Stimulated activated CD4-positive, alpha-beta T cell treated with anti-CD3 and anti-CD28 coated beads, Interleukin-15, amount 100 ng/mL, for 1 hour (primary cell): ENCODE results near the gene KLHDC7A.
"Not testable (repeated sequence)": the region's sequence is repeated elsewhere in the genome, so short reads cannot be mapped to it uniquely, and the experiment has no call there.

ENCODE experiments used
- DNase-seq, 2 donors: peaks; one replicate each; pipeline ENCODE4 v3.0.0-alpha.2; 2020; ENCODE audit warnings: low read depth in 1 of 2, low spot score in 1 of 2

Gene KLHDC7A

DNA sequence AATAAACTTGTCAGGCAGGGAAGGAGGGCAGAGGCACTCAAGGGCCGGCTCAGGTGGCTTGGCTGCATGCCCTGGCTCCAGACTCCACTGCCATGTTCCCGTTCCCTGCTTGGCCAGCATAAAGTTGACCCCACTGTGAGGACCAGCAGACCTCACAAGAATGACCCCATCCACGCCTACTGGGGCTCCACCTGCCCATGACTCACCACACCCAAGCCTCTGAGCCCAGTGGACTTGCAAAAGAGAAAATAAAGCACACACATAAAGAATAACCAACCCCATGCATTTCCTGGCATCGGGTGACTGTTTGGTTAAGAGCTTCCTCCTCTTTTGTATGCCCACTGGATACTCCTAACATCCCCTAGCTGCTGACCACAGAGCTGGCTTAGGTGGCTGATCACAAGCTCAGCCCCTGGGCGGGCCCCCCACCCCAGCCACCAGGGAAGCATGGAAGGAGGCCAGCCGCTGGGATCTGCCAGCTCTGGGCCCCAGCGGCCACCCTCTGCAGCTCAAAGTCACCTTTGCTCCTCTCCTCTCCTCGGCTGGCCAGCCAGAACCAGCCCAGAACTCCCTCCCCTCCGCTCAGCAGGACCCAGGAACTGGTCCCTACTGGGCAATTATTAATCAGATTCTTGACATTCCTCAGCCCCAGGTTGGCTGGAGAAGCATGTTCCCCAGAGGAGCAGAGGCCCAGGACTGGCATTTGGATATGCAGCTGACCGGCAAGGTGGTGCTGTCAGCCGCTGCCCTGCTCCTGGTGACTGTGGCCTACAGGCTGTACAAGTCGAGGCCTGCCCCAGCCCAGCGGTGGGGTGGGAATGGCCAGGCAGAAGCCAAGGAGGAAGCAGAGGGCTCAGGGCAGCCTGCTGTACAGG, at the start of gene KLHDC7A:
Gene KLHDC7A, plus strand, starts transcription at position 616 of the 875 bp plus-strand sequence. Its CDS starts 52 bp downstream, at position 668.
- no peak for DNase-seq

DNA sequence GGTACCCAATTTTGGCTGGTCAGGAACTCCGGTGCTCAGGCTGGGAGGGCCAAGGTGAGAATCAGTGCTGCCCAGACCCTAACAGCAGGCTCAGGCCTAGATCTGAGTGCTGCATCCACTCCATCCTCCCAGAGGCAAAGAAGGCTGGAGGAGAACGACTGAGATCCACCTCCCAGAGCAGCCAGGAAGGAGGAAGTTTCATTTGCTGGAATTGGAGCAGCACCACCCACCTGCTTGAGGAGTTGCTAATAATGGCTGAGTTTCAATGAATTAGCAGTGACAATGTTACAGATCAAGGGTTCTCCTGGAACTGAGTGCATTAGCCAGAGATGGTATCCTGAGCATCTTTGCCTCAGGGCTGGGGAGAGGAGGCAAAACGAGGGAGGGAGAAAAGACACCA, 46.7 kb upstream of the KLHDC7A start:
- DNase-seq, result no peak

DNA sequence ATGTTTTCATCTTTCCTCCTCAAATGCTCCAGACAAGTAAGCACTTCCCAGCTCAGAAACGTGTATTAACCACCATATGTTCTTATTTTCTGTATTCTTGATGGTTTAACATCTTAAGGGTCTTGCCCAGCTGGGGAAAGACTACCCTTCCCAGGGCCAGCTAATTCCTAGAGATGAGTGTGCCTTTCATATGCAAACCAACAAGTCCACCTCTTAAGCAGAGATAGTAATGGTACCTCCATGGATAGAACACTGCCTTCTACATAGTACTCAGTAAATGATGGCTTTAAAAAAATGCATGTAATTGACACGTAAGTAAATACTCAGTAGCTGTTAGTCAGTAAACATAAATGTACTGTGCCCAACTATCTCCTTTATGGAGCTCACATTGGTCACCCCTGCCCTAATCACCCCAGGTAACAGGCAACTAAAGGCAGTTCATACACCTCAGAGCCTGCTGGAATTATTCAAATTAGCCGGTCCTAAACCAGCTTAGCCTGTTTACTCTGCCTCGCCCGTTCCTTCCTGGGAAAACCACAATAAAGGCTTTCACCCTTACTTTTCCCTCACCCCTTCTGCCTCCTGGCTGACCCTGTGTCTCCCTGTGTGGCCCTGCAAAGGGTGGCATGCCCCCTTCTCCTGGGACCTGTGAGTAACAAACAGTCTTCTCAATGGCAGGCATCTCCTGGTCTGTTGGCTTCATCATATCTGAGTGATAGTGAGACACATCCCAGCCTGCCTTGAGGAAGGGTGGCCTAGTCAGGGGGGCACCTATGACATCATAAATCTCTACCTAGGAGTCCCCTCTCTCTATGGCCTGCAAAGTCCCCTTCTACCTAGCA, 40.1 kb upstream of the KLHDC7A start:
- DNase-seq, result no peak

DNA sequence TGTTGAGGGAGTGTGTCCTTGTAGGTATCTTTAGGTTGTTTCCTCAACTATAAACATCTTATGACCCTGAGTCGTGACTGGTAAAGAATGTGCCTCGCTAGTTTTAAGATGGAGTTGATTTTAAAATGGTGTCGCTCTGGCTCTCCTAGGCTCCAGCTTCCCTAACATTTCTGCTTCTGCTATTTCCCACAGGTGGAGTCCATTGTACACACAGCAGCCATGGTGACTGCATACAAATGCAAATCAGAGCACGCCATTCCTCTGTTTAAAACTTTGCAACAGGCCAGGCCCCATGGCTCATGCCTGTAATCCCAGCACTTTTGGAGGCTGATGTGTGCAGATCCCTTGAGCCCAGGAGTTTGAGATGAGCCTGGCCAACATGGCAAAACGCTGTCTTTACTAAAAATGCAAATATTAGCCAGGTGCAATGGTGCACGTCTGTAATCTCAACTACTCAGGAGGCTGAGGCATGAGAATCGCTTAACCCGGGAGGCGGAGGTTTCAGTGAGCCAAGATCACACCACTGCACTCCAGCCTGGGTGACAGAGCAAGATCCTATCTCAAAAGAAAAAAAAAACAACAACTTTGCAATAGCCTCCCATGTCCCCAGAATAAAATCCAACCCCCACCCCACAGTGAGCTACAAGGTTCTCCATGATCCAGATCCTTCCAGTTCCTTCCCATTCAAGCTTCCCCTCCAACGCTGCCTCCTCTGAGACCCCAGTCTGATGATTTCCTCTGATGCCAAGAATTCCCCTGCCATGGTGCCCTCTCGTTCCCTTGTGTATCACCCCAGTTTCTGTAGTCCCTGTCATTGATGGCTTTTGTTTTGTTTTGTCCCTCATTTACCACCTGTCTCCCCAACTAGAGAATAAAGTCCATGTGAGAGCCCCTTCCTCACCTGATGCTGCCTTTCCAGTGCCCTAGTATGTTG, 36.9 kb upstream of the KLHDC7A start:
- DNase-seq, result no peak

DNA sequence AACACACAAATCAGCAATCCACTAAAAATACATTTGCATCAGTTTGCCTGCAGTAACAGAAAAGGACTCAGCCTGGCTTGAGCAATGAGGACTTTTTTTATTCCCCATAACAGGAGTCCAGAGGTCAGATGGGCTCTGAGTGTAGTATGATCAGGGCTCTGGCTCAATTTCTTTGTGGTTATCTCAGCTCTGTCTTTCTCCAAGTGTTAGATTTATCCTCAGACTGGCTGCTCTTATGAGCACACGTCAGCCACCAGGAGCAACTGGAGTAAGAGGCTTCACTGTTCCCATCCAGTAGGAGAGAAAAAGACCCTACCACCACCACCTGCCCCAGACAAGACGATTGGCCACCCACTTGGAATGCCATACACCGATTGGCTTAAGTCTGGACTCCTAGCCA, 36.2 kb upstream of the KLHDC7A start:
- no peak for DNase-seq

DNA sequence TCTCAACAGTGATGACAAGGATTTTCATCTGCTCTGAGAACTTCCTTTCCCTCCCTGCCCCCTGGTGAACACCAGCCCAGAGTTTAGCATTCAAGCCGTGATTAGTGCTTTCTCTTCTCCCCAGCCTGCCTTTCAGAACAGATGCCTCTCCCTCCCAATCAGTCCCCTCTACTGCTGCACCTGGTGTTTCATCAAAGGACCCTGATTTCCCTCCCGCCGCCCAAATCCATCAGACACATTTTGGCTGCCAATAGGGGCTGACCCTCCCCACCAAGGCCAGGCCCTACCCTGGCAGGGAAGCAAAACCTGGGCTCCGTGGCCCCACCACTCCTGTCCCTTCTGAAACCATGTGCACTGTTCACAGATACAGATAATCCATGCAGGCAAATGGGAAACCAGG, 34.0 kb upstream of the KLHDC7A start:
- no peak for DNase-seq

DNA sequence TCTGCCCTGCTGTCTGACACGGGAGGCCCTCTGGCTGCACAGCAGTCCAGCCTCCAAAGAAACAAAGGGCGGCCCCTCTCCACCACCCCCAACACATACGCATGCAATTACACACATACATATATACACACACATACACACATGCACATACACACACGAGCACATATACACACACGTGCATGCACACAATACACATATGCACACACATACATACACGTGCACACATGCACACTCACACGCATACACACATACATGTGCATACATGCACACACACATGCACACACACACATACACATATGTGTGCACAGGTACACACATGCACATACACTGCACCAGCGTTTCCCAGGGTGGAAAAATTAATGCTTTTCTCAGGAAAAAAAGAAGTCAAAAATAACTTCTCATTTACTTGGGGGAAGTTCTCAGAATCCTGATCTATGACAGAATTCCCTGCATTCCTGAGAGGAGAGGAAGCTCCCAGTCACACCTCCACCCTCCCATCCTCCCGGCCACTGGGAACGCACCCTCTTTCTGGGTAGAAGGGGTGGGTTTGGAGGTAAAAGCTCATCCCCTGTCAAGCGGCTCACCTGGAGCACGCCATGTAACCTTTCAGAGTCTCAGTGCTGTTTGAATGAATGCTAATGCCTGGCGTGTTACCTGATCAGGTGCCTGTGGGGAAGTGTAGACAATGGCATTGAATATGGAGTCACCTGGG, 33.1 kb upstream of the KLHDC7A start:
- DNase-seq, result no peak

DNA sequence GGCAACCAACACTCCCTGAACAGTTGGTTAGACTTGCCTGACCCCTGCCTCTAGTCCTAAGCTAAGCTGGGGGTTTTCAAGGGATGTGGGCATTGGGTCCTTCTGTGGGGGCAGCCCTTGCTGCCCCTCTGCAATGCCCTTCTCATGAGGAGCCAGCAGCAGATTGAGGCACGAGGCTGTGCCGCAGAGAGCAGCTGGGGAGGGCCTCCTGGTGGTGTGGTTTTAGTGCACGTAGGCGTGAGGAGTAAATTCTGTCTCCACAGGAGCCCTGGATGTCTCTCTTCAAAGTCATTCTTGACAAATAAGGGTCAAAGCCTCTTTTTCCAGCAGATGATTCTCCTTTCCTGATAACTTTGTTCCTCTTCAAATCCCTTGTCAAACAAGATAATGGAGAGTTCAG, 31.8 kb upstream of the KLHDC7A start:
- DNase-seq, result no peak

DNA sequence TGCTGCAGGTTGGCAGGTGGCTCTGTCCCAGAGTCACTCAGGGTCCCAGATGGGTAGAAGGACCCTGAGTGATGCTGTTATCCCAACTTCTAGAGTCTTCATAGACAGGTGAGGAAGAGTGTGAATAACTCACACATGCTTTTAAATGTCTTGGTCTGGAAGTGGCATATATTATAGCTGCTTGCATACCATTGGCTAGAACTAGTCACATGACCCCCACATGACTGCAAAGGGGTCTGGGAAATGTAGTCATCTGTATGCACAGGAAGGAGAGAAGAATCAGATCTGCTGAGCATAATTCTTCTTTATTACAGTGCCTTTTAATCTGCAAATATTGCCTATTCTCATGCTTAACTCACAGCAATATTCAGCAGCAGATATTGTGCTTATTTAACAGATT, 28.2 kb upstream of the KLHDC7A start:
- DNase-seq, result no peak

DNA sequence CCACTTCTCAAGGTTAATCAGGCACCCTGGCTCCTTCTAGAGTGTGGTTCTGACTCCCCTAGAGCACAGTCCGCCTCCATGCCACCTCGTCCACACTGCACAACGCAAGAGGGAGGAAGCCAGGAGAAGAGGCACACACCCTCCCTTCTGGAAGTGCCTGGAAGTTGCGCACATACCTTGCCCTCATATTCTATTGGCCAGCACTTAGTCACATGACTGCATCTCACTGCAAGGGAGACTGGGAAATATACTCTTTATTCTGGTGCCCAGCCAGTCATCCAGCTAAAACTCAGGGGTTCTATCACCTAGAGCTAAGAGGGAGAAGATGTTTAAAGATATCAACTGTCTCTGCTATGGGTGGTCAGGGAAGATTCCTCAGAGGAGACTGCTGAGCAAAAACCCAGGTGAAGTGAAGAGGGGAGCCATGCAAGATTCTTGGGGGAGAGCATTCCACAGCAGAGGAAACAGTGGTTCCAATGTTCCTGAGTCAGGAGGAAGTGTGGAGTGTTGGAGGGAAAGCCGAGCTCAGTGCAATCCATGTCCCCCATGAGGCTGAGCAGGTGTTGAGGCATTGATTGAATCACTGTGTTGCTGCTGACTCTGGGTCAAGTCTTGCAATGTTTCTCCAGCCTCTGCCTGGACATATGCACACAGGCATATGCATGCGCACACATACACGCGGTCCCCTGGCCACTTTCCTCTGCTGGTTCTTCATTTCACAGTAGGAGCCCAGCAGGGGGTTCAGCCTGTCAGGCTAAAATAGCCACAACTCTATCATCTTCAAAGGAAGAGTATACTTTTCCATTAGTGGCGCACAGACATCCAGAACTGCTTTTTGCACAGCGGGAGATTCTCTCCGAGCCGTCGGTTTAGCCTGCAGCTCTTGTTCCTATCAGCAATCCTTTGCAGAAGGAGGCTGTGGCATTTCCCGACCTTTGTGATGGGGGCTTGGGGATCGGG, 22.3 kb upstream of the KLHDC7A start:
- no peak for DNase-seq

DNA sequence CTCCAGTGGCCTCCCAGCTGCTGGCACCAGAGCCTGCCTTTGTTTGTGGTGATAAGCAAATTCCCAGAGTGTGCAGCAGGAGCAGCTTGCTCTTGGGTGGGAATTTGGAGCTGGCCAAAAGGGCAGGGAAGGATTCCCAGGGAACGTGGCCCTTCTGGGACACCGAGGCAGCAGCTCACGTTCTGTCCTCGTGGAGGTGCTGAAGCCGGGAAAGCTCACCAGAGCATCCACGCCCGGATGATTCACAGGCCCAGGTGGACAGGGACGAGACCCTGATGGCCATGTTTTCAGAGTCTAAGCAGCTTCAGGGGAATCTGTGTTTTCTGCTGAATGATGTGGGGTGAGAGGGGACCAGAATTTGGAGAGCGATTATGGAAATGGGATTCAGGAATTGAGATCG, 19.1 kb upstream of the KLHDC7A start:
- DNase-seq, result no peak

DNA sequence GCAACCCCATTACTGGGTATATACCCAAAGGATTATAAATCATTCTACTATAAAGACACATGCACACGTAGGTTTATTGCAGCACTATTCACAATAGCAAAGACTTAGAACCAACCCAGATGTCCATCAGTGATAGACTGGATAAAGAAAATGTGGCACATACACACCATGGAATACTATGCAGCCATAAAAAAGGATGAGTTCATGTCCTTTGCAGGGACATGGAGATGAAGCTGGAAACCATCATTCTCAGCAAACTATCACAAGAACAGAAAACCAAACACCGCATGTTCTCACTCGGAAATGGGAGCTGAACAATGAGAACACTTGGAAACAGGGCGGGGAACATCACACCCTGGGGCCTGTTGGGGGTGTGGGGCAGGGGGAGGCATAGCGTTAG, 18.2 kb upstream of the KLHDC7A start:
- not testable (repeated sequence) for DNase-seq

DNA sequence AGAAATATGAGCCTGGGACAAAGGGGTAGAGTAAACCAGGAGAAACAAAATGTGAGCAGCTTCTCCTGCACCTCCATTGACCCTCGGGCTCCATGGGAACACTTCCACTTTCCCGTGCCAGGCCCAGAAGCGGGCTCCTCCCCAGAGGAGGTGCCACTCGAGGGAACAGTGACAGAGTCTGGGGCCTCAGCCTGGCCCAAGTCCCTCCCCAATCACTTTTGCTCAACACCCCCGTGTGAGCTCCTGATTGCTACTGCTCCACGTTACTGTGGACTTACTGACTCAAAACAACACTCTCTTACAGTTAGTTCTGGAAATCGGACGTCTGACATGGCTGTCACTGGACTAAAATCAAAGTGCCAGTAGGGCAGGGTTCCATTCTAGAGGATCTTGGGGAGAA, 17.7 kb upstream of the KLHDC7A start:
- DNase-seq, result no peak

DNA sequence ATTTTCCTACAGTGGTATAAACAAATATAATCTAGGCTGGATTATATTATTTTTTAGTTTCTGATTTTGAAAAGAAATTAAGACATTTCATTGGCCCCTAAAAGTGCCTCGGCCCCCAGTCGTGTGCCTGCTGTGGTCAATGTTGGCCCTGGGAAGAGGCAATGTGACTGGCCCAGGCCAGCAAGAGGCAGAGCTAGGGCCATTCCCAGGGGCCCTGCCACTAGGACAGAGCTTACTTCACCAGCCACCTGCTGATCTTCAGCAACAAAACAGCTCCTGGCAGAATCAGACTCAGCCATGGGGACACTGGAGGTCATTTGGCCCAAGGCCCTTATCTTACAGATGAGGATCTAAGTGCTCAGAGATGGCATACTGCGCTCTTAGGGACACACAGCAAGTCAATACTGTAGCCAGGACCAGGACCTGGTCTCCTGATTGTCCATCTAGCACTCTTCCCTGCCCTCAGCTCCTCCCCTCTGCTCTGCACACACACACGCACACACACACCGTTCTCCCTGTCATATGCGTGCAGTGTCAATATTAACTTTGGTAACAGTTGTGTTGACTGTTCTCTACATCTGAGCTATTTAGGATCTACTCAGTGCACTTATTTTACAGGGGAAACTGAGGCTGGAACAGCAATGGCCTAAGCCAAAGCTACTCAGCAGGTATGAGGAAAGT, 16.6 kb upstream of the KLHDC7A start:
- DNase-seq, result no peak

DNA sequence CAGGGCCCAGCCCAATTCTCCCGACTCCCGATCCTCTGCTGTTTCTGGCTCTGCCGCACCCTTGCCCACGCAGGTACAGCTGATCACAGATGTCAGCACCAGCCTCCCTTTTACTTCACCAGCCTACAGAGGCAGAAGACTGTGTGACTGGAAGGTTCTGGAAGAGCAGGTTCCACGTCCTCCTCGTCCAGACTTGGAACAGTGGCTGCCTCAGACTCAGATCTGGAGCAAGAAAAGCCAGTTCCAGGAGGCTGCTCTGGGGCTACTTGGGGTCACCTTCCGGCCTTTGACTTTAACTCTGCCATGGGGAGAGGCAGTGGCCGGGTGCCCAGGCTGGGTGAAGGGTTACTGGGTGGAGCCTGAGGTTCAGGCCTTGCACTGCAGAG, 16.1 kb upstream of the KLHDC7A start:
- no peak for DNase-seq

DNA sequence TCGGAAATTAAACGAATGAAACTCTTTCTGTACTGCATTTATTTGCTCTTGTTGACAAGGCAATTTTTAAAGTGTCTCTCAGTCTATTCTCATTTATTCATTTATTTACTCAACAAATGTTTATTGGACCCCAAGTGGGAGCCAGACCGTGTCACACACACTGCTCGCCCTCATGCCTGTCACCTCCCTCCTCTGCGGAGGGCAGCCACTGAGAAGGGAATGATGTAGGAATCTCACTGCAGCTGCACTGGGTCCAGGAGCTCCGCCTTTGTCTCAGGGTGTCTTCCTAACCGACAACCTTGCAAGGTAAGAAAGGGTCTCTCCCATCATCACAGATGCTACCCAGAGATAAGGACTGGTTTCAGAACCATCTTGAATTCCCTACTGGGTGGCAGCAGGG, 14.1 kb upstream of the KLHDC7A start:
- DNase-seq, result no peak

DNA sequence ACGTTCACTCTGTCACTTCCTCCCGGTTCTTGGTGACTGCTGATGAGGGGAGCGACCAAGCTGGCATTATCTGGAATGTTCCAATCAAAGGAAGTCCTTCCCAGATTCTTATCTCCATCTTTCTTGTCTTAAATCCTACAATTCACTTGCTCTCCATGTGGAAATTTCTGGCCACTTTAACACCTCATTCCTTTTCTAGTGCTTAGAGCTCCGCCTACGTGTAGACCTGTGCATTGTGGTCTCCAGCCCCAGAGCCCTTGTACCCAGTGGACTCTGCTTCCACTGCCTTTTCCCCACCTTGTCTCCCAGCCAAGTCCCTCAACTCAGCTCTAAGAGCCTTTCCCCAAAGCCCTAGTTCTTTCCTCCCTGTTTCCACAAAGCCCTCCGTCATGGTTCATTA, 12.2 kb upstream of the KLHDC7A start:
- DNase-seq, result no peak

DNA sequence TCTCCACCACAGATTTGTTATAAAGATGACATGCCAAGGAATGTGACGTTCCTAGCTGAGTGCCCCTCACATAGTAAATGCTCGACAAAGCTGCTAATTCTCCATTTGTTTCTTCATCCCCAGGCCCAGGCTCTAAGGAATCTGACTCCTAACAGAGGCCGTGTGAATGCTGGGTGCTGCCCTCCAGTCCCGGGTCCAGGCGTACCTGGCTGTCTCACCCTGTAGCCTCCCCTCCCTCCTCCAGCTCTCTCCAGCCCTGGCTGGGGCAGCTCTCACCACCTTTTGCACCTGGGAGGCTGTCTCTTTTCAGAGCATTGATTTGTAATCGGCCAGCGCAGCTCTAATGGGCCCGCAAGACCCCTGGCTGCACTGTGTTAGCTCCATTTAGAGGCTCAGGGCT, 11.2 kb upstream of the KLHDC7A start:
- no peak for DNase-seq
